IPS DF 4.7 (cell line): ENCODE measurements around the gene PPP1R37.
"Not testable (repeated sequence)": the region's sequence is repeated elsewhere in the genome, so short reads cannot be mapped to it uniquely, and the experiment has no call there.

ENCODE experiments used
- DNase-seq: peaks from one replicate; pipeline ENCODE4 v3.0.0-alpha.2; 2013; ENCODE audit warnings: low spot score; ENCODE audit errors: extremely low read depth

Gene PPP1R37

GRCh38 chr19:45094707-45095106 lies 1.7 kb downstream of the PPP1R37 start:
- no peak for DNase-seq

GRCh38 chr19:45095496-45096413 lies 2.8 kb downstream of the PPP1R37 start:
- no peak for DNase-seq

GRCh38 chr19:45096700-45097099 lies 3.7 kb downstream of the PPP1R37 start:
- no peak for DNase-seq

- DNase-seq = no peak
Observed at GRCh38 chr19:45097450-45097775, 4.4 kb downstream of the PPP1R37 start.

GRCh38 chr19:45097776-45098520 lies 5.0 kb downstream of the PPP1R37 start:
- DNase-seq = no peak

GRCh38 chr19:45098521-45099466 lies 5.8 kb downstream of the PPP1R37 start:
- DNase-seq = no peak

GRCh38 chr19:45099467-45100191 lies 6.7 kb downstream of the PPP1R37 start:
- DNase-seq = no peak

GRCh38 chr19:45100201-45100600 lies 7.2 kb downstream of the PPP1R37 start:
- no peak for DNase-seq

- DNase-seq = no peak
Observed at GRCh38 chr19:45100846-45101252, 7.9 kb downstream of the PPP1R37 start.

- DNase-seq = no peak
Observed at GRCh38 chr19:45101806-45102205, 8.8 kb downstream of the PPP1R37 start.

- no peak for DNase-seq
Observed at GRCh38 chr19:45102481-45102880, 9.5 kb downstream of the PPP1R37 start.

GRCh38 chr19:45103156-45103507 lies 10.2 kb downstream of the PPP1R37 start:
- DNase-seq = no peak

- DNase-seq = no peak
Observed at GRCh38 chr19:45103508-45104319, 10.7 kb downstream of the PPP1R37 start.

- no peak for DNase-seq
Observed at GRCh38 chr19:45104658-45105349, 11.8 kb downstream of the PPP1R37 start.

GRCh38 chr19:45106363-45106762 lies 13.4 kb downstream of the PPP1R37 start:
- DNase-seq = not testable (repeated sequence)

- DNase-seq = no peak
Observed at GRCh38 chr19:45107621-45108150, 14.7 kb downstream of the PPP1R37 start.

- DNase-seq = no peak
Observed at GRCh38 chr19:45110851-45111266, 17.9 kb downstream of the PPP1R37 start.

GRCh38 chr19:45112111-45112827 lies 19.3 kb downstream of the PPP1R37 start:
- no peak for DNase-seq
